Fibroblast of villous mesenchyme (primary cell): ENCODE results near the gene WDR70. TPM values are rescaled to one million over a fixed set of nuclear protein-coding genes. Genes with fewer than 3 reads are reported as not detected.
A peak's percentile ranks its signal among the peaks of the same experiment; 100 is the strongest.

Source experiments
- DNase-seq: peaks from one replicate; pipeline ENCODE4 v3.0.0-alpha.2; 2010; ENCODE audit warnings: low read depth
- H3K4me3 ChIP-seq: 2 replicates; pipeline ENCODE4 v1.5.1; 2011; ENCODE audit warnings: low read depth, mild to moderate bottlenecking, low read length
- CTCF ChIP-seq: IDR thresholded peaks from 2 replicates; pipeline ENCODE4 v1.5.1; 2012; ENCODE audit warnings: low read depth, mild to moderate bottlenecking, low read length; ENCODE audit not compliant: insufficient read depth
- total RNA-seq: library from RNA; depleted of rRNA; stranded (reverse); fragments of >200 nt; gene quantifications from 2 replicates; pipeline ENCODE4 v1.2.3, GENCODE V29; 2012

Gene WDR70
- total RNA-seq, 1 donor, result 29.4 TPM

- DNase-seq, result no peak
- H3K4me3 ChIP-seq, result no peak overlapping the region
- no peak for TF ChIP-seq CTCF
Measured at GRCh38 chr5:37771203-37771611, 392.1 kb downstream of the WDR70 start.

DNA sequence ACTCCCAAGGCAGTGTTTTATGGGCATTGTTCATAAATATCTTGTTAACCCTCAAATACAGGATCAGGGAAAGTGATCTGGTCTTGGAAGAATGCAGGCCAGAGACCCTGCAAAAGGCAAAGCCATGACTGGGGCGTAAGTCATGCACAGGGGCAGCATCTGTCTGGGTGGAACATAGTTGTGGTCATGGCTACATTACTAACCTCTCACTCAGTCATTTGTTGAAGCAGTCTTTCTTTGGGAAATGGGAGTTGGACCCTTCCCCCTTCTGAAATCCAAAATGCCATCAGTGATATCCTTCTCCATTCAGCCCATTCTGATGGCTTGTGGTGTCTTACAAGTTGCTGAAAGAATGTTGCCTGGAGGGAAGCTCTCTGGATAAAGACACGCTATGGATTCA, 392.6 kb downstream of the WDR70 start:
- H3K4me3 ChIP-seq, result no peak overlapping the region
- peak; percentile 98 for DNase-seq
- TF ChIP-seq CTCF, result no peak

DNA sequence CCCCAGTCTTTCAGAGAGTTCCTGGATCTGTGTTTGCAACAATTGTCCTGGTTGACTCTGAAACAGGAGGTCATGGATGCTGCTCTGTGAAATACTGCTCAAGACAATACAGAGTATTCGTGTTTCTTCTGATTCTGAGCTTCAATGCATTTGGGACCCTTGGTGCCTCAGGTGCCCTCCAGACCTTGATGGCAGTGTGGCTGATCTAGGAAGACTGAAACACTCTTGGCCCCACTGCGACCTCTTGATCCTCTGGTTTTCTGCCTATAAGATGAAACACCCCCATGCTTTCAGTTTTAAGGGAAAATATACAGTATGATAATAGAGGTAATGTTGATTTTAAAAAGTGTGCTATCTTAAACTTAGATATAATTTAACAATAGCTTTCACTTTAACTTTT, 393.1 kb downstream of the WDR70 start:
- DNase-seq, result no peak
- TF ChIP-seq CTCF, result no peak
- H3K4me3 ChIP-seq, result no peak overlapping the region

GRCh38 chr5:37773809-37774208, 394.7 kb downstream of the WDR70 start:
- no peak for TF ChIP-seq CTCF
- no peak overlapping the region for H3K4me3 ChIP-seq
- DNase-seq, result no peak

DNA sequence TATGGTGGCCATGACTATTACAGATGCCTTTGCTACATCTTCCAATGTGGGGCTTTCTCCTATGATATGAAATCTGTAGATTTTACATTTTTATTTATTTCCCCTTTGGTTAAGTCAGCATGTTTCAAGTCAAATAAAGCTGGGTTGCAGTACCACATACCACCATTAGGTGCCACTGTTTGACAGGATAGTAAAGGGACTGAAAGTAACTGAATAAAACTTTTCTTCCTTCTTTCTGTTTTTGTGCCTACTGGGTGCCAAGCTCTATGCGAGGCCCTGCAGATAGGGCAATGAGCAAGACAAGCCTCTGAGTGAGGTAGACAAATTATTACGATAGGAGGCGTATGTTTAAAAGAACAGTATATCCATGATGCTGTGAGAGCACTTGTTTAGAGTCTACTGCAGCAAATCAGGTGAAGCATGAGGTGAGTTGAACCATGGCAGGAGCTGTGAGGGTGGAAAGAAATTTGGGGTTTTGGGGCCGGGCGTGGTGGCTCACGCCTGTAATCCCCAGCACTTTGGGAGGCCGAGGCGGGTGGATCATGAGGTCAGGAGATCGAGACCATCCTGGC, 395.9 kb downstream of the WDR70 start:
- TF ChIP-seq CTCF, result peak; percentile 67
- peak; percentile 20 for DNase-seq
- no peak overlapping the region for H3K4me3 ChIP-seq

DNA sequence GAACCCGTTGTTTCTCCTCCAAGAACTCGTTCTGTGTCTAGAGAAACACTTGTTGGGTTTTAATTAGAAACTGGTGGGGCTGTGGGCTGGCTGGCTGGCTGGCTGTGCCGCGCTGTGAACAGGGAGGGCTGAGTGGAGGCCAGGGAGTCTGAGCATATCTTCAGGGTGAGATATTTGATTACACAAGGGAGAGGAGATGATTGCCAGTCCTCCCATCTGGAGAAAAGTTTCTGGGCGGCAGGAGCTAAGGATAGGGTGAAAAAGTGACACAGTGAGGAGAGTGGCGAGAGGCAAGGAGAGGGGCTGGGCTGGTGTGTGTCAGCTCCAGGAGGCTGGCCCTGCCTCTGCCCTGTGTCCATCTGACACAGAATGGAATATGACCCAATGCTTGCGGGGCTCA, 397.7 kb downstream of the WDR70 start:
- no peak overlapping the region for H3K4me3 ChIP-seq
- no peak for TF ChIP-seq CTCF
- DNase-seq, result peak; percentile 91
